ENCODE data around the gene NSUN3.
"Not testable (repeated sequence)": the region's sequence is repeated elsewhere in the genome, so short reads cannot be mapped to it uniquely, and the experiment has no call there.

The NSUN3 gene

DNA sequence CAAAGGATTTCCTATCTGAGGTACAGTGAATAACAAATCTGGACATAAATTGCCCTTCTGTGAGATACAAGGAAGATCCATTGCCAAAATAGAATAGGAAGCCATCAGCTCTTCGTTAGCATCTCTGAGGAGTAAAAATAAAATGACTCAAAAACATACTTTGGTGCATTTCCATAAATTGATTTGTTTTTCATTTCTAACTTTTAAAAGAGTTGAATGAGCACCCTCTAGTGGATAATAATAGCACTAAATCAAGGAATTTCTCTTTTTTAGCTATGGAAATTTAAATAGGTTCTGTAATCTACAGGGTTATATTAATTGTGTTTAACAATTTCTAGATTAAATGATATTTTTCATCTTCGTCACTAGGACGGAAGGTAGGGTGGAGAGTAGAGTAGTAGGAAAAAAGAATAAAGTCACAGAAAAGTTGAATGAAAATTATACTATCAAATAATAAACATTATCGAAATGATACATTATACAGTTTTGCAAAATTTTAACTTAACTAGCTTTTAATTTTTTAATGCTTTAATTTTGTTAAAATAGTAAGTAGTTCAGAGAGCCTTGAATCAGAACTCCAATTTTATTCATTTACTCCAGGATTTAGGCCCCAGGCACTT, 6.4 kb downstream of the NSUN3 start:
- no peak for DNase-seq

DNA sequence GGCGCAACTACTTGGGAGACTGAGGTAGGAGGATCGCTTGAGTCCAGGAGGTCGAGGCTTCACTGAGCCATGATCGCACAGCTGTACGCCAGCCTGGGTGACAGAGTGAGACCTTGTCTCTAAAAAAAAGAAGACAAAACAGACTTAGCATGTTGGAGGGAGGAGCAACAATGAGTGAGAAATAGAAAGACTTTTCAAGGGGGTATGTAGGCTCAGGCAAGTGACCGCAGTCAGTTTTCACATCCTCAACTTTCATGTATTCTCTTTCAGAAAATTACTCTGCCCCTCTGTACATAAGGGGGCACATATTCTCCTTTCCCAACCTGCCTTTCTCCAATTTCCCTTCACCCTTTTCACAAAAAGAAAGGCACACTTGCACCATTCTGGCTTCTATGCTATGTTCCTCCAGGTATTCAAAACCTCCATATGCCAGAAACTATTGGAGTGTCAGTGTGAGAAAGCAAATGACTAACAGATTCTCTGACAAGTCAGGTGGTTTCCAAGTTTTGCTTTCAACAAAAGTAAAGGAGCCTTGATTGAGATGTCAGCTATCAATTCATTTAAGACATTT, 7.6 kb downstream of the NSUN3 start:
- no peak for DNase-seq

DNA sequence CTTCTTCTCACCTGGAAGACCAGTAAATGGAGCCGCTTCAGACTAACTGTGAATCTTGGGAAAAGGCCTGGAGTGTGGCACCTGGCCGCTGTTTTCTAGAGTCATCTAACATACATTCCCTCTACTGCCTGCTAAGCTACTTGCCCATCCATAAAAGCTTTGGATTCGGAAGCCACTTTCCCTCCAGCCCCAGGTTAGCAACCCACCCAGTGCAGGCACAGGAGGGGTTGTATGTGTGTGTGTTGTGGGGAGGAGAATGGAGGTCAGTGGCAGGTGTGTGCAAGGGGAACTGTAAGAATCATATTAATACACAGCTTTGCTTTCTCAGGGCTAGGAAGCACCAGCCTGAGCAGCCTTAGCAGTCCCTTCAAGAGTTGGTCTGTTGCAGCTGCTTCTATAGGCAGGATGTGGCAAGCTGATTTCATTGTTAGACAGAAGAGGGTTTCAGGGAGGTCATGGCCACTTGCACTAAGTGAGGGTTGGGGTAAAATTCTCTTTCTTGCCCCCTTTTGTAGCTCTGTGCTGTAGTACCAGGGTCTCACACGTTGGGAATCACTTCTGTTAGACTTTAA, 8.9 kb downstream of the NSUN3 start:
- no peak for DNase-seq

DNA sequence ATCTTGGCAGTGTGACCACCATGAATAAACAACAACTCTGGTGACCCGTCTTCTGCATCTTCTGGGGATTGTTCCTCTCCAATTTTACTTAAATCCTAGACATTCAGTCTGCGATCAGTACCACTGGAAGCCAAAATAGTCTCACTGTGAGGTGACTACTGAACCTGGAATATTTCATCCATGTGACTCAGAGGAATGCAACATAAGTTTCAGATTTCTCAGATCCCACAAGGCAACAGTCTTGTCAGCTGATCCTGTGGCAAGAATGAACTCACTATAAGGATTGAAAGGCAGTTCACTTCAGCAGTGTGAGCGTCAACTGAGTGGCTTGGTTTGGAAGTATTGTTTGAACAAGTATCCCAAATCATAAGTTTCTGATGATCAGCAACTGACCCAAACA, 13.2 kb downstream of the NSUN3 start:
- no peak for DNase-seq

DNA sequence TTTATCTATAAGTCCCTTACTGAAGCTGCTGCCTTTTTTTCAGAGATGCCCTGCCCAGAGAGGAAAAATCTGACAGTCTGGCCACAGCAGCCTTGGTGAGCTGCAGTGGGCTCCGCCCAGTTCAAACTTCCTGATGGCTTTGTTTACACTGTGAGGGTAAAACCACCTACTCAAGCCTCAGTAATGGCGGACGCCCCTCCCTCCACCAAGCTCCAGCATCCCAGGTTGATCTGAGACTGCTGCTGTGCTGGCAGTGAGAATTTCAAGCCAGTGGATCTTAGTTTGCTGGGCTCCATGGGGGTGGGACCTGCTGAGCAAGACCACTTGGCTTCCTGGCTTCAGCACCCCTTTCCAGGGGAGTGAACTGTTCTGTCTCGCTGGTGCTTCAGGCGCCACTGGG, 17.7 kb downstream of the NSUN3 start:
- DNase-seq = not testable (repeated sequence)

DNA sequence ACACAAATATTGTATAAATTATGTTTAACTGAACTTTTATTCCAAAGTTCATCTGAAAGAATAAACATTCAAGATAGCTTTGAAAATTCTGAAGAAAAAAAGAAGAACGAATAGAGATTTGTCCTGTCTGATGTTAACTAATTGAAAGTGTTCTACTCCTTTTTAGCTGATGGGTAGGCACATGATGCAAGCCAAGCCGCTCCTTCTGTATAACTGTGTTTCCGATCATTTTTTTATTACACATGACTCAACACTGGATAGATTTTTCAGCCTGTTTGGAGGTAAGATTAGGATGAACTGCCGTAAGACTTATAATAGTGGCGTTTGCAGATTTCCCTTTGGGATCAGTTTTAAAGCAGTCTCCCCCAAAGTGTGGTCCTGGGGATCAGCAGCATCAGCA, 19.0 kb downstream of the NSUN3 start:
- no peak for DNase-seq

DNA sequence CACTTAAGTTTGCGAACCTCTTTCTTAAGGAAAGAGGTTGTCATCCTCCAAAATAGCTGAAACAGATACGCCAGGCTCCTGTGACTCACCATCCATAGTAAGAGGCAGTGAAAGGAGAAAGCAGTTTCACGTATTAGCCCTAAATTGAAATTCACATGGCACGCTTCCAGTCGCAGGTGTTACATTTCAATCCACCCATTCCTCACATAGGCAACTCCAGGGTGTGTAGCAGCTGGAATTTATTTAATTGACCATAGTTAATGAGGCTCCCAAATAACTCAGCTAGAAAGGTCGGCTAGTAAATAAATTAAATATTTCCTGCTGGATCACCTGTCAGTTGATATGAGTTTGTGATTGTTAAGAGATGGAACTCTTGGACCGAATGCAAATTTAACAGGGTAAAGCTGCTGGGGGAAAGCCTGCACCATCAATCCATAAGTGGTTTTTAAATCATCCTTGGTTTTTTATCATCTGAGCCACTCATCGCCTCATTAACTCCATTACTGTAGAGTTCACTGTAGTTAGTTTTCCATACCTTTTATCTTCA, 19.6 kb downstream of the NSUN3 start:
- no peak for DNase-seq

DNA sequence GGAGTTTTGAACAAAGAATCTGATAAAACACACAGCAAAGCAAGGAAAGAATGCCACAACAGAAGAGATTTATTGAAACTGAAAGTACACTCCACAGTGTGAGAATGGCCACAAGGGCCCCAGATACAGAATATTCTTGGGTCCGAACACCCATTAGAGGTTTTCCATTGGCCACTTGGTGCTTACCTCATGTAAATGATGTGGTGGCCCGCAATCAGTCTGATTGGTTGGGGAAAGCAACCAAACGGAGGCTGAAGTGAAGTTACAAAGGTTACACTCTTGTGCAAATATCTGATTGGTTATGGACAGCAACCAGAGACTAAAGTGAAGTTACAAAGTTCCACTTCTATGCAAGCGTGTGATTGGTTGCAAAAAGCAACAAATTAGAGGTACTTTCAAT, 20.4 kb downstream of the NSUN3 start:
- no peak for DNase-seq

DNA sequence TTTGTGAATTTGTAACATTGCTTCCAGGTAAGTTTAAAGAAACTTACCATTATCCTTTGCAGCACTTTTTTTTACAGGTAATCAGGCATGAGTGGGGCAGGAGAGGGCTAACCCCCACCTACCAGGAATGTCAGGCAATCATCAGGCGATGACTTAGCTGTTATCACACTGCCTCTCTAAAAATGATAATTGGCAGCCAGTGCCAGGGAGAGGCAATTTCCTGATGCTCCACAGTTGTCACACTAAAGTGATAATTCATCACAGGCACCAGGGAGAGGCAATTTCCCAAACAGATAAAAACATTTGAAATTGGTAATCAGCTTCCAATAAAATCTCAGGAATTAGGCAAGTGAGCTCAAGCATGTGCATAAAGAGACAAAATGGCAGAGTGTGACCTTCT, 26.3 kb downstream of the NSUN3 start:
- no peak for DNase-seq

DNA sequence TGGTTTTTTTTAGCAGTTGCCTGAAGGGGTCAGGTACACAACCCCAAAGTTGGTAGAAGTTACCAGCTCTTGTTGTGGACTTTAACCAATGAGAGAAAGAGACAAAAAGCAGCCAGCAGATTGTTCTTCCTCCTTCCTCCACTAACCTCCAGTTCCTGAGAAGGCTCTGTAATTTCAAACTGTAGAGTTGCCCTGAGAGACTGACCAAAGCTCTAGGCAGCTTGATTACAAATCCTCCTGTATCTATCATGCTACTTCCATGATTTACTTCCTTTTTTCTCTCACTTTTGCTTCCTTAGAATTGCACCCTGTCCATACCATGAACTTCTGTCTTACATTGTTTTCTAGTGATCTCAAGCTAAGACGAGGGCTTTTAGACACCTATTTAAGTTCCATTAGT, 29.2 kb downstream of the NSUN3 start:
- DNase-seq = no peak

DNA sequence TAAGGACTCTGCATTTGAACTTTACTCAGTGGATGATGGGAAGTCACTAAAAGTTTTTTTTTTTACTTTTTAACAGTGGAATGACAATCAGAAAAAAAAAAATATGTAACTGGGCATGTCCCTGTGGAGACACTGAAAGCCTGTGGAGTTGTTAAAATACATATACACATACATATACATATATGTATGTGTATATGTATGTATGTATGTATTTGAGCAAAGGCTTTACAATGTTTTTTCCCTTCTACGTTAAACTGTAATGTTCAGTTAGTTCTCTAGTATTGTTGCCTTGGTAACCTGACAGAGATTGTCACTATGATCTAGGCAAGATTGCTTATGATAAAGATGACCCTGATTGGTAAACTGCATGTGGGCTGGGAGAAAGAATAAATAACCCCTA, 30.3 kb downstream of the NSUN3 start:
- DNase-seq = no peak

DNA sequence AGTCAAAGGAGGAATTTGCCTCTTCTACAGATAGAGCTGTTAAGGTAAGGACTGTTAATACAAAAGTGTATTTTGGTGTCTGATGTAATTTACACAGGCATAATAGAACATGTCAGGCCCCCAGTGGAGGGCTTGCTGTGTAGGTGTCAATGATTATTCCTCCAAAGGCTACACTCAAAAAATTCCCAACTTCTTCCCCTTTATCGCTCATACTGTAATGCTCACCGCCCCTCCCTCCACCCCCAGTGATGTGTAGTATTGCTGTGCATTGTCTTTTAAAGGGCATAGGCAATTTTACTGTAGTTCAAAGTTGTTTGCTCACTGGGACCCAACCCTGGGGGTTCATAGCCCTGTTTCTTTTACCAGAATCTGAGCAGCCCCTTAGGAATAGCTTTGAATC, 32.2 kb downstream of the NSUN3 start:
- no peak for DNase-seq

DNA sequence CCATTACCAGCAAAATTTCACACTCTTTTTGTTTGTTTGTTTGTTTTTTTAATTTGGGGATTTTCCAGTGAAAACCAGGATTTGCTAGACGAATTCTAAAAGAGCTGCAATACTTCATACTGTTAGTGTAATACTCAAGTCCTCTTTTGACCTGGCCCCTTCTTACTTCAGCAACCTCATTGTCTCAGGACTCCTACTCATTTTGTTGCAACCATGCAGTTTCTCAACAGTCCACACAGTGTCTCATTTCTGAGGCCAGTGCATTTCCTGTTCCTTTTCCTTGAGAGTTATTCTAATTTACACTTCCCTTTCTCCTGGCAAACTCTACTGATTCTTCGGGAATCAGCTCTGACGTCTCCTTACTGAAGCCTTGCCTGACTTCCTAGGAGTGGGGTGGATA, 35.6 kb downstream of the NSUN3 start:
- DNase-seq = no peak

DNA sequence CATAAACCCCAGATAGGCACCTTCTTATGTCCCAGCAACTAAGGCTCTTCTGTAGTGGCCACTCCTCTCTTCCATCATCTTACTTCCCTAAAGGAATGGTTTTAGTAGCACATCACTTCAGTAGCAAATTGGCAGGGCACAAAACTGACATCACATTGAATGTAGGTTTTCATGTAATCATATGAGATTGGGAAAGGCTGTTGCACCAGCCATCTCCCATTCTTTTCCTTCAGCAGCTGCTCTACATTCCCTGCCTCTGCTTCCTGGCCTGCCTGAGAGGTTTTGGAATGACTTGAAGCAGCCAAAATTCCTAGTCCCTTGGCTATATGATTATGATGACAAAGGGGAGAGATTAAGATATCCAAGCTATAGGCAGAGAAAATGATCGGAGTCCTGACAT, 36.5 kb downstream of the NSUN3 start:
- DNase-seq = no peak

DNA sequence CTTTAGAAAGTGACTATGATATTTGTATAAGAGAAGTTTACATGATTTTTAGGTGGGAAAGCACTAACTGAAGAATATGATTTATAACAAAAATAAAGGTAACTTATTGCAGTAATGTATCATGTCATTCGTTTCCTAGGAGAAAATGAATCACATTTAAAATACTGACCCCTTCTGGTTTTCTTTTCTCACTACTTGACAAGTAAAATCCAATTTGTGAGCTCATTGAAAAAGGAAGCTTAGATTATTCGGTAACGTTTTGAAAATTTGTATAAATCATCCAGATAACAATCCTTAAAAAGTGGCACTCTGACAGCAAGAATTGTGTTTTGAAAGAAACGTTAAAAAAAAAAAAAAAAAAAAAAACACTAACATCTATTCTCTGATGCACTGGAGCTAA, 39.0 kb downstream of the NSUN3 start:
- DNase-seq = no peak

DNA sequence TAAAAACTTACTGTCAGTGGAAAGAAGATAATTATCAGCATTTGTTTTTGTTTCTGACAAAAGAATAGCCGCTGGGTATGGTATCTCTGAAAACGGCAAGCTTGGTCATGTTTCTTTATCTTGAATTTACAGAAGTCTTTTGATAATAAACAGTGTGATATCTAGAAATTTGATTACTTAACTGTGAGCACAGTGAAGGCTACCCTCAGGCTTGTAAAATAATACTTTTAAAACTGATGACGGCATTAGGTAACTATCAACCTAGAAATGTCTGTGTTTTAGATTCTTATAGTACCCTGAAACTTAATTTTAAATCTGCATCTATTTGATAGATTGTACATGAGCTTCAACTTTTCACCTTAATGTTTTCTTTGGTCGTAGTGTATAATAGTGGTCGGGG, 43.4 kb downstream of the NSUN3 start:
- DNase-seq = no peak

DNA sequence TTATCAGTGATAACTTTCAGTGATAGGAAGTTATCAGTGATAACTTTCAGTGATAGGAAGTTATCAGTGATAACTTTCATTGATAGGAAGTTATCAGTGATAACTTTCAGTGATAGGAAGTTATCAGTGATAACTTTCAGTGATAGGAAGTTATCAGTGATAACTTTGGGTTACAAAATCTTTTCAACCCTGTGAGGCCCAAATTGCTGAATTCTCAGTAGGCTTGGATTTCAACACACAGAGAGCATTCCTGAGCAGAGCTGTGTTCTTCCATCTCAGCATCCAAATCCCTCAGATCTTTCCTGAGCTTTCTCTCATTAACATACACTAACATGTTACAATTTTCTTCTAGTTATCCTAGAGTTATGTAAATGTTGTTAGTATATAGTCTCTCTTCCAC, 47.4 kb downstream of the NSUN3 start:
- not testable (repeated sequence) for DNase-seq

DNA sequence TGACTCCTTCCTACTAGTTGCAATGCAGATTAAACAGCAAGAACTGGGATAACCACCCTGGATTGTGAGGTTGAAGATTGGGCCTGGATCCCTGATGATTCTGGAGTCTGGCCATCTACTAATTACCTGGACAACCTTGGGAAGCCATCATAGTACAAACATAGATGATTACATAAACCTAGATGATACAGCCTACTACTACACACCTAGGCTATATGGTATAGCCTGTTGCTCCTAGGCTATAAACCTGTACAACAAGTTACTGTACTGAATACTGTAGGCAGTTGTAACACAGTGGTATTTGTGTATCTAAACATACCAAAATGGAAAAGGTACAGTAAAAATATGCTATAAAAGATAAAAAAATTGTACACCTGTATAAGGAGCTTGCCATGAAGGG, 48.0 kb downstream of the NSUN3 start:
- DNase-seq = no peak

DNA sequence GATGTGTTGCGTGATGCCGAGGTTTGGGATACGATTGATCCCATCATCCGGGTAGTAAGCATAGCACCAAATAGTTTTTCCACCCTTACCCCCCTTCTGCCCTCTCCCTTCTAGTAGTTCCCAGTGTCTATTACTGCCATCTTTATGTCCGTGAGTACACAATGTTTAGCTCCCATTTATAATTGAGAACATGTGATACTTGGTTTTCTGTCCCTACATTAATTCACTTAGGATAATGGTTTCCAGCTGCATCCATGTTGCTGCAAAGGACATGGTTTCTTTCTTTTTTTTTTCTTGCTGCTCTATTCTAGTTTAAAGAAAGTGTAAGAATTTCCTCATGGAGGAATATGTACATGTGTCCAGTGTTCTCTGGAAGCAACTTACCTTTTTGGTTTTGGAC, 51.8 kb downstream of the NSUN3 start:
- DNase-seq = no peak

DNA sequence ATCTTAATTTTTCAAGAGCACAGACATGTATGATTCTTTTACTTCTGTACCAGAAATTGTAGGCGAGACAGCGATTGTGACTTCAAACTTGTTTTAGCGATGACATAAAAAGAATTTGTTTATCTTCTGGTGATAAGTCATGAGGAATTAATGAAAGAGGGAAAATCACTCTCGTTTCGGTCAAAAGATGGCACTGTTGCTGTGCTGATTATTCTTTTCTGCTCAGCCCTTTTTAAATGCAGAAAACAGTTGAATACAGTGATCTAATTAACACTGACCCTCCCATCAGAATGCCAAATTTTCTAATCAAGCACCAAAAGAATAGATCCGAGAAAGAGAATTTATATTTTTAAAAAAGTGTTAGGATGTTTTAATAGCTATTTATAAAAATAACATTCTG, 52.6 kb downstream of the NSUN3 start:
- DNase-seq = no peak

DNA sequence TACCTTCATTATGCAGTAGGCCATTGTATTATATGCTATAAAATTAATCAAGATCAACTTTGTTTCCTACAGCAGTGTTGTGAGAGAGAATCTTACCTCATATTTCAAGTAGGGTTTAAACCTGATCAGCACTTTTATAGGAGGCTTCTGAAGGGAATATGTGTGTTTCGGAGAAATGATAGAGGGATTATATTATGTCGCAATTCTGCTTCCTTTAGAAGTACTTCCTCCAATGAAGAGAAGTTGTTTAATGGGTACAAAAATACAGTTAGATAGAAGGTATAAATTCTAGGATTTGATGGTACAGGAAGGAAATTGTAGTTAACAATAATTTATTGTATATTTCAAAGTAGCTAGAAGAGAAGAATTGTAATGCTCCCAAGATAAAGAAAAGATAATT, 54.9 kb downstream of the NSUN3 start:
- no peak for DNase-seq

DNA sequence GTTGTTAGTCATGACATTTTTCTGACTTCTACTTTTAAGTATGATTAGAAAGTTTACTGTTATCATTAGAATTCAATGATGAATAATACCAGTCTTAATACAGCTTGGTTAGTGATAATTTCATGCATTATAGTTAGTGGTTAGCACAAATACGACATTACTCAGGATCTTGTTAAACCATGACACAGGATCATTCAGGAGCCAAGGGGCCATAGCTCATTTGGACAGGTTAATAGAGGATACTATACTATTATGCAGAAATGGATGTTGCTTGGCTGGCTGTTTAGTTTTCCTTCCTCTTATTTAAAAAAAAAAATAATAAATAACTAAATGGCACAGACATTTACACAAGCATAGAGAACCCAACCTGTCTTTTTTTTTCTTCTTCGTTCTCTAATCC, 55.5 kb downstream of the NSUN3 start:
- no peak for DNase-seq

DNA sequence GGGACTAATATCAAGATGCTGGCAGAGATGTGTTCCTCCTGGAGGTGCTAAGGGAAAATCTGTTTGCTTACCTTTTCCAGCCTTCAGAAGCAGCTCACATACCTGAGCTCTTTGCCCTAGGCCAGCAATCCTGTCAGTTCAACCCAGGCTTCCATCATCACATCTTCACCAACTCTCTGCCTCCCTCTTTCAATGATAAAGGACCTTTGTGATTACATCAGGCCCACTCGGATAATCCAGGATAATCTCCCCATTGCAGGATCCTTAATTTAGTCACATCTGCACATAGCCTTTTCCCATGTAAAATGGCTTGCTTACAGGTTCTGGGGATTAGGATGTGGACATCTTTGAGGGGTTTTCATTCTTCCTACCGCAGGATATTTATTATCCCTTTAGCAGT, 58.3 kb downstream of the NSUN3 start:
- DNase-seq = no peak

DNA sequence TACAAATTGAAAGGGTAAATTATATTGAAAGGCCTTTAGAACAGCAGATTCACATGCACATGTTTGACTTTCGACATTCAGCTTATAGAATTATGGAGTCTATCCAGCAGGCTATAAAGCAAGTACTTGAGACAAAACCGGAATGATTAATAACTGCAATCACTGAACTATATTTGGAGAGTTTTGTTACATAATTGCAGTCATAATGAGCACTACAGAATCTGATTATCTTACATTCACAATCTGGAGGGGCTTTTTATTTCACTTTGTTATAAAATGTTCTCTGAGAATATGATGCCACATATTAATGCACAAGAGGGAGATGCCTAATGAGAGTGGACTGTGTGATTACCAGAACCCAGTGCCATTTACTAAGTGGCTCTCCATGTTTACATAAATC, 64.3 kb downstream of the NSUN3 start:
- no peak for DNase-seq

DNA sequence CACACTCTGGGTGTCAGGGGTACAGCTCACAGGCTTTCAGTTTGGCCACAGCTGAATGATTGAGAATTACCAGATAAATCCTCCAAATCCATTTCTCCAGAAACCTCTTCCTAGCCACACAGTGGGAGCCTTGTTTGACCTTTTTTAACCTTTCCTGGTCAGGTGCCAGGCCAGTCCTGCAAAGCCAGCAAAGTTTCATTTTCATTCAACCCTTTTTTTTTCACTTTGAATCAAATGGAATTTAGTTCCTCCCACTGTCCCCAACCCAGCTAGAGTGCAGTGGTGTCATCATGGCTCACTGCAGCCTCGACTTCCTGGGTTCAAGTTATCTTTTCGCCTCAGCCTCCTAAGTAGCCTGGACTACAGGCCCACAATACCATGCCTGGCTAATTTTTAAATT, 67.8 kb downstream of the NSUN3 start:
- DNase-seq = no peak

Measured in T1000 (cell line).